Occipital lobe (tissue), 2 donors: ENCODE measurements around the gene VAX1. TPM values are rescaled to one million over a fixed set of nuclear protein-coding genes. Genes with fewer than 3 reads are reported as not detected.
"Not testable (repeated sequence)": the region's sequence is repeated elsewhere in the genome, so short reads cannot be mapped to it uniquely, and the experiment has no call there.

Source experiments
- DNase-seq: peaks from one replicate; lab custom pipeline; 2025; lab: John Stamatoyannopoulos, UW
- total RNA-seq: library from RNA; depleted of rRNA; stranded (reverse); fragments of >200 nt; gene quantifications from one replicate; pipeline ENCODE4 v1.2.3, GENCODE V29; 2014

The VAX1 gene
- total RNA-seq, 1 donor from 2014 or later, result 1.2 TPM

DNA sequence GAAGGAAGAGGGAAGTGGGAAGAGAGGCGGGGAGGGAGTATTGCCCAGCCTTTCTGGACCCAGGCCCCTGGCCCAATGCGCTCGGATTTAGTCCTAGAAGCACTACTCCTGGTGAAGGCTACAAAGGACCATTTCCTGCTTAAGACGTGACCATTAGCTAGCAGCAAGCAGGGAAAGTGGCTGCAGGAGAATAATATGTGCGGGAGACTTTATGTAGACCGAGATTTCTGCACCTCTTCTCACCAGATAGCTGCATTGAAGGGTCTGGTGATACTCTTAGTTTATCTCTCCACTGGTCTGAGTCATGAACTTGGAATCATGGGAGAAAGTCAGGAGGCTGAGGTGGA lies 3.1 kb downstream of the VAX1 start:
- no peak for DNase-seq

DNA sequence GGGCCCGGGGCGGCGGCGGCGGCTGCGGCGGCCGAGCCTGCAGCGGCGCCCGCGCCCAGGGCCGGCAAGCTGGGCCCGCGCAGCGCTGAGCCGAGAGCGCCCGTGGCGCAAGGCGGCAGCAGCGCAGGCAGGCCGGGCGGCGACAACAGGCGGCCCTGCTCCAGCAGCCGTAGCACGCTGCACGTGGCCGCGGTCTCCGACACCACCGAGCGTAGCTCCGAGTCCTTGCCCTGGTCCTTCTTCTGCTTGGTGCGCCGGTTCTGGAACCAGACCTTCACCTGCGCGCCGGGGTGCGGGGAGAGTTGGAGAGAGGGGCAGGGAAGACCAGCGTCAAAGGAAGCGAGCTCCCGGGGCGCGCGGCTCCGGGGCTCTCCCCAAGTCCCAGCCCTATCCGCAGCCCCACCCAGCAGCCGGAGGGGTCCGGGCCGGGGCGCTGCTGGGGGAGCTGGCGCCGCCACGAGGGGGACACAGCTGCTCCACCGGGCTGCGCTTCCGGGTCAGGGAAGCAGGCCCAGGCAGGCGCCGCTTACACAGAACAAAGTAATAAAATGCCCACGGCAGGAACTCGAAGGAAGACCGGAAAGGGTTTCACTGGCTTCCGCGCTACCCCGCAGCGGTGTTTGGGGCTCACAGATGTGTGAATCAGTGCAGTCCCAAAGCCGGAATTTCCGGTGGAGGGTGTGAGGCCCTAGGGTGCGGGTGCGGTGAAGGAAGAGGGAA lies 3.6 kb downstream of the VAX1 start:
- DNase-seq, result no peak

DNA sequence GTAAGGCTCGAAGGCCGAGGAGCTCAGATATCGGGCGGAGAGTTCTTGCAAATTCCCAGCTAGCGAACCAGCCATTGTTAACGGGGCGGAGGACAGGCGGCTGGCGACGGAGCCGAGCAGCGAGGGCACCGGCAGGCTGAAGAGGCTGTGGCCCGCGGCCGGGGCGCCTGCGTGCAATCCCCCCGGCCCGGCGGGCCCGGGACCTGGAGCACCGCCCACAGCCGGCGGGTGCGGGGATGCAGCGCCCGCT lies 4.1 kb downstream of the VAX1 start:
- no peak for DNase-seq

DNA sequence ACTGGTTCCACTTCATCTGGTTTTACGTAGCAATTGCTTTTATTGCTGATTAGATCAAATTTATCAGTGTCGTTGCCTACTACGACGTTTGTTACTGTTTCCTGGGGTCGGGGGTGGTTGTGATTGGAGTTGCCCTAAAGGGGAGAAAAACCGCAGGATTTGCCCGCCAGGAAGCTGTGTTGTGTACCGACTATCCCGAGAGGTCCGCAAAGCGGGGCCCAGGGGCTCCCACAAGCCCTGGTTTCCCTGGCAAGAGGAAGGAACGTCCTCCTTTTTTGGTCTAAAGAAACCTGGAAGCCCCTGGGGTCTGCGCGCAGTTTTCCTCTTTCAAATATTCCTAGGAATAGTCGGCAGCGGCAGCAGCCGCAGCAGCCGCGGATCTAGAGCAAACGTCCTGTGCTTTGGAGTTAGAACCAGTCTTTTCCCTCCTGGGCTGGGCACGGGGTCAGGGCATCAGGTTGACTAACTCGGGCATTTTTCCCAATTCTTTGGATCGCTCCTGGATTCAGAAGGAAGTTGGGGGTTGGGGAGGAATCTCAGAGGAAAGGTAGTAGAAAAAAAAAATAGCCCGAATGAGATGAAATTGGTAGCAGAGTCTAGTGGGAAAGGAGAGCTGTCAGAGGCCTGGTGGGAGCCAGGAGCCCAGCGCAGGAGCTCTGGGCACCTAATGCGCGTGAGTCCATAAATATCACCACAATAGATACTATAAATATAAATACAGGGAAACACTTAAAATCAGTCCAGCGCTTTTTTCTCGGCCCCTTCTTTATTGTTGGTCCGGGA lies 4.6 kb downstream of the VAX1 start:
- no peak for DNase-seq

DNA sequence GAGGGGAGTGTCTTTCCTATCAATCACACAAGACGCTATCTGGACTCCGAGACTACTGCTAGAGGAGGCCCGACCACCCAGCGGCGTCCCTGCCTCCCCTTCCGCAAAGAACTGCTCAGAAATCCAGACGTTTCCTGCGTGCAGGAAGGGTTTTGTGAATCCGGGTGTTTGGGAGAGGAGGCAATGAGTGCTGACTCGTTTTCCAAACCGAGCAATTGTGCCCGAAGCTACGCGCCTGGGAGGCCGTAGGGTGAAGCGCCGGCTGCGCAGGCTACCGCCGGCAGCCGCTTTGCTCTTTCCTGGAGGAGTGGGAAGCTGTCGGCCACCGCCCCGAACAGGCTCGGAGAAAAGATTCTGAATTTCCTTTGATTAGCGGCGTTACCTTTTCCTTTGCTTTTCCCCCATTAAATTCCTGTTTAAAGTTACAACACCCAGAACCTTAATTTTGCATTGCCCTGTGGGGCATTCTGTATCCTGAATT lies 5.3 kb downstream of the VAX1 start:
- no peak for DNase-seq

DNA sequence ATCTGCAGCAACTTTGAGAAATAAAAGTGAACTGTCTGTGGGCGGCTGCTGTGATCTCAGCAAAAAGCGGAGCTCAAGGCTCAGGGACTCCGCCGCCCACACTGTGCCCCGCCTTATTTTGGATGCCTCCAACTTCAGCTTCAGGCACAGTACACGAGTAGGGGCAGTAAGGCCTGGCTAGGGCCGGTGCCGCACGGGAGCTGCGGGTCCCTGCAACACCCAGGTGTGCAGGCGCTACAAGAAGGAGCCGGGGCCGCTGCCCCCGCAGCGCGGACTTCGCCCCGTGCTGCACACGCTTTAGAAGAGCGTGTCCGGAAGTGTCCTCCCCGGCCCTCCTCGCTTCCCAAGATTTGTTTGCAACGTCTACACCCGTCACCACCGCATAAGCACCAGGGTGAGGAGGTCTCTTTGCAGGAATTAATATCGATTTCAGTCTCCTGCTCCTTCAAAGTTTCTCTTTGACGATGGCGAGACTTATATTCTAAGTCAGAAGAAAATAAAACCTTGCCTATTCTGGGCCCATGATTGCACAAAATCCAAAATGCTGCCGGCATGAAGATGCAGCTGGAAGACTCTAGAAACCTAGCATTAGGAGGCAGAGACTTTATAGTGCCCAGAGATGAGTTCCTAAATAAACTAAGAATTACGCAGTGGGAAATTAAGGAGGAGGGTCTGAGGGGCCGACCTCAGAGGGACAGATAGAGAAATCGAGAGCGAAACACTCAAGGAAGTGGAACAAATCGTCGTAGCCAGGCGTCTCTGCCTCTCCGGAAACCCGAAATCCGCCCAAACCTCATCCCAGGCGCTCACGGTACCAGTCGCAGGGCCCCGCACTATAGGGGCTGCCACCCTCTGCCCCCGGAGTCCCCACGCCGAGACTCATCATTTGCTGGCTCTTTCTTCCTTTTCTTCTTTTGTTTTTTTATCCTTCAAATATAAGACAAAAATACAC lies 6.4 kb downstream of the VAX1 start:
- DNase-seq, result no peak

DNA sequence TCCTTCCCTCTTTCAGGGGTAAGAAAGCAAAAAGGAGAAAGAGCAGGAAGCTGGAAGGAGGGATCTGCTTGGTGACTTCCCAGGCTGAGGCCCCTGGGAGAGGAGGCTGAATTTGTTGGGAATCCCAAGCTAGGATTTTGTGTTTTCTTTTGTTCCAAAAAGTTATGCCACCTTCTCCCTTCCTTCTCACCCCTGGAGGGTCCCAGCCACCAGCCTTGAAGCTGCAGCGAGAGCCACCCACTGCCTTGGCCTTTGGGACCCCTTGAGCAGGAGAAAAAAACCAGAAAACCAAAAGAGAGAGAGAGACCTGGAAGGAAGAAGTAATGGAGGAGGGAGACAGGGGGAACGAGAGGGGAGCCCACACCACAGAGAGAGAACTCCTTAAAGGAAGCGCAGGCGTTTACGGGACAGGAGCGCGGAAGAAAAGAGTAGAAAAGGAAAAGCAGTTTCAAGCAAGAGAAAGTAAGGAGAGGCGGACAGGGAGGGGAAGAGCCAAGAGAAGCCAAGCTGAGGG lies 7.2 kb downstream of the VAX1 start:
- no peak for DNase-seq

DNA sequence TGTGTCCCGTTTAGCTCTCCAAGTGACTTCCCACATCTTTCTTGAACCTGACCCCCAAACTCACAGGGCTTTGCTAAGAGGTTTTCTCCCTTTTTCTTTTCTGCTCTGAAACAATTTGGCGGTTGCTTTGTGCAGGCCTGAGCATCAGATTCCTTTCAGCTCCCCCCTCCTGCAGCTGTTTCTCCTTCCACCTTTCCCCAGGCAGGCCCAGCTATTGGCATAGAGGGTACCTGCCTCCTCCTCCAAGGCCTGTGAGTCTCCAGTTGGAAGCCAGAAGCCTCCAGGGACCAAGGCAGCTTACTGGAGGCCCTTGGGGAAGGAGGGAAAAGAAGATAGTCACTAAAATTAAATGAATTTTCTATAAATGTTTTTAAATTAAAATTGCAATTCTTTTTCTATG lies 7.7 kb downstream of the VAX1 start:
- DNase-seq, result no peak

DNA sequence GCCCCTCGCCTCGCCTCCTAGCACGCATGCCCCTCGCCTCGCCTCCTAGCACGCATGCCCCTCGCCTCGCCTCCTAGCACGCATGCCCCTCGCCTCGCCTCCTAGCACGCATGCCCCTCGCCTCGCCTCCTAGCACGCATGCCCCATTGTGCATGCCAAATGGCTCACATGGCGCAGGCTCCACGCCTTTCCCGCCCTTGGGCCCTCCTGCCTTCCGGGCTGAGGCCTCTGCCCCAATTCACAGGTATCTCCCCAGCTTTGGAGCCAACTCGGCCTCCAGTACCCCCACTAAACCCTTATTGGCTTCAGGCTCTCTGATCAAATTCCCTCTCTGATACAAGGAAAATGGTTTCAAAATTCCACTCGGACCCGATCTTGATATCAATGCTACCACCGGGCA lies 11.4 kb downstream of the VAX1 start:
- DNase-seq, result not testable (repeated sequence)

DNA sequence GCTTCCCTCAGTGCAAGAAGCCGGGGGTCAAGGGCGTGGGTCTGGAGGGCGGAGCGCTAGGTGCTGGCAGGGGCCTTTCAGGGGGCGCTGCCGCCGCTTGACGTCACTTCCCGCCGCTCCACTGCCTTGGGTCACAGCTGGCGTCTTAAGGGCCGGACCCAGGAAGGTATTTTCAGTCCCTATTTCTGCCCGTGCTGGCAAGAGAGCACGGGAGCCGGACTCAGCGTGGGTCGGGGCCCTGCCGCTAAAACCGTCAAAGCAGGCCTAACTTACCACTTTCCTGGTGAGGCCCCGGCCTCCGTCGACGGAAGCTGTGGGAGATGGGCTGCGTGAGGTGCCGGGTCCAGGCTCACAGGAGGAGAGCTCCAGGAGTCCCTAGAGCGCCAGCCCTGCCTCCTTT lies 12.0 kb downstream of the VAX1 start:
- no peak for DNase-seq

DNA sequence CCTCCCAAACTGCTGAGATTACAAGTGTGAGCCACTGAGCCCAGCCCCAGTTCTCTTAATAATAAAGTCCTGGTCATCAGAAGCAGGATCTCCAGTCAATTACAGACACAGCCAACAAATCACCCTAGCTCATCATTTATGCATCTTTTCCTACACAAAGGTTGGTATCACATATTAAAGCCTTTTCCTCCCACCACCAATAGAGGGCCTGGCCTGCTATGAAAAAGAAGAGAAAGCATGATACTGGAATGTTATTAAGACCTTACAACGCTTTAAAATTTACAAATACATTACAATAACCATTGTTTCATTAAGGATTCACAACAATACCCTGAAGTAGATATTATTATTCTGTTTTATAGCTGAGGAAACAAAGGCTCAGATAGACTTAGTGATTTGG lies 25.9 kb downstream of the VAX1 start:
- DNase-seq, result no peak

DNA sequence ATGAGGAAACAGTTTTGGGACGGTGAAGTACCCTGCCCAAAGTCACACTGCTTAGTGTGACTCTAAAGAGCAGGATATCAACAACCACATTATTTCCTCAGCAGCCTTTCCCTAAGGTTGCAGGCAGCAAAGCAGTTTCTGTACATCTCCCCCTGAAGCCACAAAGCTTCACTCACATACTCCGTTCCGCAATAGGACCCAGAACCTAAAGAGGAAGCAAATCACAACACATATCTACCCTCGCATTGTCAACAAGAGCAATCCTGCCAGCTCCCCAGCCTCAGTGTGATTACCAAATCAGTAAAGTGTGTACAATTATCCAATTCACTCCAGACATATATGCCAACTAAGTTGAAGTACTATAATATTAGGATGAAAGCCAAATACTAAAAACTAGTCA lies 30.8 kb downstream of the VAX1 start:
- DNase-seq, result no peak

DNA sequence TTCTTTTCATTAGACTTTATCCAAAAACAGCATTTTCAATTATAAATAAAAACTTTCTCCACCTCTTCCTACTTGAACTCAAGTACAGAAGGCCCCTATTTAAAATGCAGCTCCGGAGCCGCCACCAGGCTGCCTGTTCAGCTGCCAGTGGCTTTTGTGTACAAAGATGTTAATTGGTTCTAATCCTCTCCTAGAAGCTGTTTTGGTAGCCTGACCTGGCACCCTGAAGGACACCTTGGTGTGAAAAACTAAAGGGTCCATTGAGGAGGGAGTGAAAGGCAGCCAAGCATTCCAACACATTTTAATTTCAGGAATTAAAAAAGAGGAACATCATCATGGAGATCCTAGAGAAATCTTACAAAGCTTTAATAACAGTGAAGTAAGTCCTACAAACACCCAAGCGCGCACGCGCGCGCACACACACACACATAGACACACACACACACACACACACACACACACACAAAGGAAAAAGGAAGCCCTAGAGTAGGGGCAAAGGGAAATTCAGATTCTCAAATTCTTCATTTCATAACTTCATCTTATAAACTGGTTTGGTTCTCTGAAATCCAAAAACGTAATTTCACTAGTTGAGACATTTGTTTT lies 41.4 kb downstream of the VAX1 start:
- no peak for DNase-seq

DNA sequence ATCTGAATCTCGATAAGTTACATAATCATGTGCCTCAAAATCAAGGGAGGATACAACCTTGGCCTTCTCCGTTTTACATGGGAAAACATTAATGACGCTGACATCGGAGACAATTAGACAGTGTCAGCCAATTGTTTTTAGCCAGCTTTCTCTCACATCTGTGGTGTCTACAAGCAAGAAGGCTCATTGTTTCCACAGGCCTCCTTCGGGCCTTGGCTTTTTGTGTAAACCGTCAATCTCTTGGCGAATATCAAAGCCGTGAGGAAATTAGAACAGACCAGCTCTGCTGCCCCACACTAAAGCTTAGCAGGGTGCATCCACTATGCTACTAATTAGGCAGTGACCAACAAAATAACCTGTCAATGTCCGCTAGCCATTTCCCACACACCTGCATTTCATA lies 43.2 kb downstream of the VAX1 start:
- no peak for DNase-seq

DNA sequence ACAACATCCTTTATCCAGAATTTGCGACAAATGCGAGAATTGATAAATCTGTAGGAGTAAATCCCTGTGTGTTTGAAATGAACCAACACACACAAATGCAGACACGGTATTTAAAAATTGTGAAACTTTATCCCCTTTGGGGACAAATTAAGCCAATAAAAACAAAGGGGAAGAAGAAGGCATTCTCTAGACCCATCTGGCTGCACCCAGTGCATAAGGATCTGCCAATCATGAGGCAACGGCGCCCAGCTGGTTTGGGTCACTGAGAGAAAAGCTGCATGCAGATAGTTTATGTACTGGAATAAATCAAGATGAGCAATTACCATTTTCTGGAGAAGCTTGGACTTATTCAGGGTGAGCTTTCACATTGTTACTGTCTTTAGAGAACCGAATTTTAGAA lies 45.7 kb downstream of the VAX1 start:
- DNase-seq, result no peak

DNA sequence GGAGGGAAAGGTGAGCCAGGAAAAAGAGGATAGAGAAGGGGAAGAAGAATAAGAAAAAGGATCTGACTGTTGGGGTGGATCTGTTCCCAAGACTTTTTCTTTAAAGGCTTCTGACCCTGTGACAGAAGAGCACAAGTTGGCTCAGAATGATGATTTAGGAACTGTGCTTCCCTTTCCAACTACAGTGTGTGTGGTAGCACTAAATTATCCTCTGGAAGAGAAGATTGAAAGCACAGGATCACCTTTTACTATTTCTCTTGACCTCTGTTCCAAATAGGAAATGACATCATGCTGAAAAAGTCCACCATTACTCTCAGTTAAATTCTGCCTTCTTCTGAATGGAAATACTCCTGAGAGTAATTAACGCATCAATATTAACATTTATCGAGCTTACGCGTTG lies 47.2 kb downstream of the VAX1 start:
- DNase-seq, result no peak

DNA sequence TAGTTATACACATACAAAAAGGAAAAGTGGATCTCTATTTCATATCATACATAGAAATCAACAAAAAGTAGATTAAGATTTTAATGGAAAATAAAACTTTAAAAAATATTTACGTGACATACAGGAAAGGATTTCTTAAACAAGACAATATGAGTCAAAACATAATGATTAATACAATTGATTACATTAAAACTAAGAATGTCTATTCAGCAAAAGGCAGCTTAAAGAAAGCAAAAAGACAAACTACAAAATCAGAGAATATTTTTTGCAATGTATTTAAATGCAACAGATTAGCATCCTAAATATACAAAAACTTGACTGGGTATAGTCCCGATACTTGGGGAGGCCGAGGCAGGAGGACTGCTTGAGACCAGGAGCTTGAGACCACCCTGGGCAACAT lies 50.5 kb downstream of the VAX1 start:
- DNase-seq, result no peak

DNA sequence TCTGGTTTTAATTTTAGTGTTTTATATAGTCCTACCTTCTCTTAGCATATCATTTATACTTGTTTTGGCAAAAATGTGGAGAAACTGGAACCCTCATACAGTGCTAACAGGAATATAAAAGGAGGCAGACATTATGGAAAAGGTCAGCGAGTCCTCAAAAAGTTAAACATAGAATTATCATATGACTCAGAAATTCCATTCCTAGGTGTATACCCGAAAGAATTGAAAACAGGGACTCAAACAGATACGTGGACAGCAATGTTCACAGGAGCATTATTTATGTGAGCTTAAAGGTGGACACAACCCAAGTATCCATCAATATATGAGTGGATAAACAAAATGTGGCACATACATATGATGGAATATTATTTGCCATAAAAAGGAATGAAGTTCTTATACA lies 51.5 kb downstream of the VAX1 start:
- no peak for DNase-seq

DNA sequence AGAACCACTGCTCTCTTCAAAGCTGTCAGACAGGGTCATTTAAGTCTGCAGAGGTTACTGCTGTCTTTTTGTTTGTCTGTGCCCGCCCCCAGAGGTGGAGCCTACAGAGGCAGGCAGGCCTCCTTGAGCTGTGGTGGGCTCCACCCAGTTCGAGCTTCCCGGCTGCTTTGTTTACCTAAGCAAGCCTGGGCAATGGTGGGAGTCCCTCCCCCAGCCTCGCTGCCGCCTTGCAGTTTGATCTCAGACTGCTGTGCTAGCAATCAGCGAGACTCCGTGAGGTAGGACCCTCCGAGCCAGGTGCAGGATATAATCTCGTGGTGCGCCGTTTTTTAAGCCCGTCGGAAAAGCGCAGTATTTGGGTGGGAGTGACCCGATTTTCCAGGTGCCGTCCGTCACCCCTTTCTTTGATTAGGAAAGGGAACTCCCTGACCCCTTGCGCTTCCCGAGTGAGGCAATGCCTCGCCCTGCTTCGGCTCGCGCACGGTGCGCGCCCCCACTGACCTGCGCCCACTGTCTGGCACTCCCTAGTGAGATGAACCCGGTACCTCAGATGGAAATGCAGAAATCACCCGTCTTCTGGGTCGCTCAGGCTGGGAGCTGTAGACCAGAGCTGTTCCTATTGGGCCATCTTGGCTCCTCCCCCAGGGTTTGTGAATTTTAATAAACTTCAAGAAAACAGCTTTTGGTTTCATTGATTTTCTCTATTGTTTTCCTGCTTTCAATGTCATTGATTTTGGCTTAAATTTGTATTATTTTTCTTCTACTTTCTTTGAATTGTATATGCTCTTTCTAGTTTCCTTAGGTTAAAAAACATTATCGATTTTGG lies 53.4 kb downstream of the VAX1 start:
- DNase-seq, result not testable (repeated sequence)
